HL-60 (cell line): ENCODE results near the gene SPDYE1.

Experiments
- DNase-seq, 2 experiments: peaks; one replicate each; pipeline ENCODE4 v3.0.0-alpha.2; 2010 to 2020; ENCODE audit warnings: low read depth in 1 of 2, low spot score in 1 of 2
- H3K27ac ChIP-seq: fragments of 250-450 bp; sonication (Bioruptor Pico); replicated peaks from 2 replicates; pipeline ENCODE4 v1.5.1; 2020; ENCODE audit warnings: mild to moderate bottlenecking, moderate library complexity
- H3K27me3 ChIP-seq: fragments of 250-450 bp; sonication (Bioruptor Pico); 2 replicates; pipeline ENCODE4 v1.5.1; 2021; ENCODE audit warnings: mild to moderate bottlenecking, moderate library complexity; ENCODE audit not compliant: insufficient read depth, poor library complexity, severe bottlenecking
- H3K4me3 ChIP-seq: replicated peaks from 2 replicates; pipeline ENCODE4 v1.5.1; 2011; ENCODE audit warnings: mild to moderate bottlenecking, control low read depth, low read length; ENCODE audit not compliant: insufficient read depth
- GABPA ChIP-seq: IDR thresholded peaks from 2 replicates; pipeline ENCODE4 v1.6.1; 2012; ENCODE audit warnings: low read depth
- POLR2AphosphoS5 ChIP-seq: IDR thresholded peaks from 2 replicates; pipeline ENCODE4 v1.6.1; 2012; ENCODE audit warnings: low read depth
- SPI1 ChIP-seq: IDR thresholded peaks from 2 replicates; pipeline ENCODE4 v1.6.1; 2012; ENCODE audit warnings: low read depth, mild to moderate bottlenecking, borderline replicate concordance
- TF ChIP-seq, protein P1 (sequence below): IDR thresholded peaks from 2 replicates; pipeline ENCODE4 v1.6.1; 2012; ENCODE audit warnings: low read depth; ENCODE audit not compliant: insufficient replicate concordance
- TF ChIP-seq, protein P2 (sequence below): IDR thresholded peaks from one replicate; pipeline ENCODE4 v1.5.1; 2011; ENCODE audit warnings: low read length, control low read depth, inconsistent platforms; ENCODE audit not compliant: insufficient read depth

The SPDYE1 gene

DNA sequence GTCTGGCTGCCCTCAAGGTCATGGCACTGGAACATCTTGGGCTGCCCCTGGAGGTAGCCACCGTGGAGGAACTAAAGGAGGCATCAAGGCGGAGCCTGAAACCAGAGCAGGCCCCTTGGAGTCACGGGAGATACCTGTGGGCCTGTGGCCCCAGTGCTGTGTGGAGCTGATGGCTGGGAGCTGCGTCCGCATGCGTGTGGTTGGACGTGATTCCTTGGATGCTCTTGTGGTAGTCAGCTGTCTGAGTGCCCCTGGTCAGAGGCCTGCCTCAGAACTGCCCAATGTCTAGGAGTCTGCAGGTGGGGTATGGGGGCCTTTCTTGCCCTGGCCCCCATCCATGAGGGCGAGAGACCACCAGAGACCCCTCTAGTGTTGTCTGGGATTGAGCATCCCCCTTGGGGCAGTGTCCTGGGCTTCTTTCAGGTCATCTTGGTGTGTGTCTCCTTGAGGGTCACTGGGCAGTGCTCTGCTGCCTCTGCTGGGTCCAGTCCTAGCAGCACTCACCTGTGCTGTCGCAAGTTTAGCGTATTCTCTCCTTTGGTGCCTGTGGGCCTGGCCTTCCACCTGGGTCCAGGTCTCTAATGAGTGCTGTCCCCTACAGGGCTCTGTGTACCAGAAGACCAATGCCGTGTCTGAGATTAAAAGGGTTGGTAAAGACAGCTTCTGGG is 59.6 kb downstream of the SPDYE1 start:
- TF ChIP-seq, protein P1, sequence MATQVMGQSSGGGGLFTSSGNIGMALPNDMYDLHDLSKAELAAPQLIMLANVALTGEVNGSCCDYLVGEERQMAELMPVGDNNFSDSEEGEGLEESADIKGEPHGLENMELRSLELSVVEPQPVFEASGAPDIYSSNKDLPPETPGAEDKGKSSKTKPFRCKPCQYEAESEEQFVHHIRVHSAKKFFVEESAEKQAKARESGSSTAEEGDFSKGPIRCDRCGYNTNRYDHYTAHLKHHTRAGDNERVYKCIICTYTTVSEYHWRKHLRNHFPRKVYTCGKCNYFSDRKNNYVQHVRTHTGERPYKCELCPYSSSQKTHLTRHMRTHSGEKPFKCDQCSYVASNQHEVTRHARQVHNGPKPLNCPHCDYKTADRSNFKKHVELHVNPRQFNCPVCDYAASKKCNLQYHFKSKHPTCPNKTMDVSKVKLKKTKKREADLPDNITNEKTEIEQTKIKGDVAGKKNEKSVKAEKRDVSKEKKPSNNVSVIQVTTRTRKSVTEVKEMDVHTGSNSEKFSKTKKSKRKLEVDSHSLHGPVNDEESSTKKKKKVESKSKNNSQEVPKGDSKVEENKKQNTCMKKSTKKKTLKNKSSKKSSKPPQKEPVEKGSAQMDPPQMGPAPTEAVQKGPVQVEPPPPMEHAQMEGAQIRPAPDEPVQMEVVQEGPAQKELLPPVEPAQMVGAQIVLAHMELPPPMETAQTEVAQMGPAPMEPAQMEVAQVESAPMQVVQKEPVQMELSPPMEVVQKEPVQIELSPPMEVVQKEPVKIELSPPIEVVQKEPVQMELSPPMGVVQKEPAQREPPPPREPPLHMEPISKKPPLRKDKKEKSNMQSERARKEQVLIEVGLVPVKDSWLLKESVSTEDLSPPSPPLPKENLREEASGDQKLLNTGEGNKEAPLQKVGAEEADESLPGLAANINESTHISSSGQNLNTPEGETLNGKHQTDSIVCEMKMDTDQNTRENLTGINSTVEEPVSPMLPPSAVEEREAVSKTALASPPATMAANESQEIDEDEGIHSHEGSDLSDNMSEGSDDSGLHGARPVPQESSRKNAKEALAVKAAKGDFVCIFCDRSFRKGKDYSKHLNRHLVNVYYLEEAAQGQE: no peak
- no peak for TF ChIP-seq POLR2AphosphoS5
- TF ChIP-seq, protein P2, sequence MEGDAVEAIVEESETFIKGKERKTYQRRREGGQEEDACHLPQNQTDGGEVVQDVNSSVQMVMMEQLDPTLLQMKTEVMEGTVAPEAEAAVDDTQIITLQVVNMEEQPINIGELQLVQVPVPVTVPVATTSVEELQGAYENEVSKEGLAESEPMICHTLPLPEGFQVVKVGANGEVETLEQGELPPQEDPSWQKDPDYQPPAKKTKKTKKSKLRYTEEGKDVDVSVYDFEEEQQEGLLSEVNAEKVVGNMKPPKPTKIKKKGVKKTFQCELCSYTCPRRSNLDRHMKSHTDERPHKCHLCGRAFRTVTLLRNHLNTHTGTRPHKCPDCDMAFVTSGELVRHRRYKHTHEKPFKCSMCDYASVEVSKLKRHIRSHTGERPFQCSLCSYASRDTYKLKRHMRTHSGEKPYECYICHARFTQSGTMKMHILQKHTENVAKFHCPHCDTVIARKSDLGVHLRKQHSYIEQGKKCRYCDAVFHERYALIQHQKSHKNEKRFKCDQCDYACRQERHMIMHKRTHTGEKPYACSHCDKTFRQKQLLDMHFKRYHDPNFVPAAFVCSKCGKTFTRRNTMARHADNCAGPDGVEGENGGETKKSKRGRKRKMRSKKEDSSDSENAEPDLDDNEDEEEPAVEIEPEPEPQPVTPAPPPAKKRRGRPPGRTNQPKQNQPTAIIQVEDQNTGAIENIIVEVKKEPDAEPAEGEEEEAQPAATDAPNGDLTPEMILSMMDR: no peak
- TF ChIP-seq GABPA: no peak
- TF ChIP-seq SPI1: no peak
- H3K4me3 ChIP-seq: no peak overlapping the region
- no peaks in the 10 kb centered on the region for H3K27me3 ChIP-seq
- no peak overlapping the region for H3K27ac ChIP-seq
- DNase-seq: no peak

DNA sequence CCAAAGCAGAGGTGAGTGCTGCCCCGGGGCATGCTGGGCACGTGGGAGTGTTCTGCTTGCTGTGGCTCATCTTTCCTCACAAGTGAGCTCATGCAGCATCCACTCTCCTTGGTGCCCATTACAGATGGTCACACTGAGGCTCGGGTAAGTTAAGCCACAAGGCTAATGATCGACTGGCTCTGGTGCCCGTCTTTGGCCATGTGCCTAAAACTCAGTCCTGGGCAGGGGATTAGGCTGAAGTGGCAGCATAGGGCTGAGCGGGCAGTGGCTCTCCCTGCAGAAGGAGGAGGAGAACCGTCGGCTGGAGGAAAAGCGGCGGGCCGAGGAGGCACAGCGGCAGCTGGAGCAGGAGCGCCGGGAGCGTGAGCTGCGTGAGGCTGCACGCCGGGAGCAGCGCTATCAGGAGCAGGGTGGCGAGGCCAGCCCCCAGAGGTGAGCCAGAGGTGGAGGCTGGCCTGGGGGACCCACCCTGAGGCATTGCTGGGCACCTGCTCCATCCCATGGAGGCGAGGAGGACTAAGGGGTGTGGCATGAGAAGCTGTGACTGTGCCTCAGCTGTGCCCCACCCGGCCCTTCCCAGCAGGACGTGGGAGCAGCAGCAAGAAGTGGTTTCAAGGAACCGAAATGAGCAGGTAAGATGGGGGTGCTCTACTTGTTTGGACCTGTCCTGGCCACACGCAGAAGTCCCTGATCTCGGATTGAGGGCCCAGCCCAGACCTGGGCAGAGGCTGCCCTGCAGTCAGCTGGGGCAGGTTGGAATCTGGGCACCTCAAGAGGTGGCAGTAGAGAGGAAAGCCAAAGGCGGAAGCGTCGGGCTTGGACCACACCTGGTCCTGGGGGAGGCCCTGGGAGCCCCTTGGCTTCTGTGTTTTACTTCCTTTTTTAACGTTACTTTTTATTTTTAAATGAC is 60.4 kb downstream of the SPDYE1 start:
- Histone ChIP-seq H3K27me3 (no peaks in the 10 kb centered on the region), H3K27ac (no peak overlapping the region), H3K4me3 (no peak overlapping the region)
- DNase-seq: no peak
- no peak for TF ChIP-seq SPI1
- no peak for TF ChIP-seq GABPA
- TF ChIP-seq POLR2AphosphoS5: no peak
- TF ChIP-seq, protein P1: no peak
- TF ChIP-seq, protein P2: no peak

DNA sequence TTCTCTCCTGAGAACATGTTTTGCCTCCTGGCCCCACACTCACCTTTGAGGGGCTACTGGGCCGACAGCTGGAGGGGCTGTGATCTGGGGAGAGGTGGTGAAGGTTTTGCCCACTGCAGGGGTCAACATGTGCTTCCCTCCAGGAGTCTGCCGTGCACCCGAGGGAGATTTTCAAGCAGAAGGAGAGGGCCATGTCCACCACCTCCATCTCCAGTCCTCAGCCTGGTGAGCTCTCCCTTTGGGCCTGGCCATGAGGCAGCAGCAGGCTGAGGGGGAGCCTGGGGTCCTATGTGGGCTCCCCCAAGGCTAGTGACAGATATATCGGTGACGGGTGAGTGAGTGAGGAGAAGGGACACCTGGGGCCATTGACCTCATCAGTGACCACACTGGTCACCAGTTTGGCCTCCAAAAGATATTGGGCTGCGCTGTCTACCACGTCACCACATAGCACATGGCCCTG is 61.1 kb downstream of the SPDYE1 start:
- Histone ChIP-seq H3K27me3 (no peaks in the 10 kb centered on the region), H3K27ac (no peak overlapping the region), H3K4me3 (no peak overlapping the region)
- DNase-seq: no peak
- TF ChIP-seq SPI1 (no peak), GABPA (no peak), POLR2AphosphoS5 (no peak)
- TF ChIP-seq, protein P1: no peak
- TF ChIP-seq, protein P2: no peak
